Measurements from ENCODE around the gene LINGO1.

DNA sequence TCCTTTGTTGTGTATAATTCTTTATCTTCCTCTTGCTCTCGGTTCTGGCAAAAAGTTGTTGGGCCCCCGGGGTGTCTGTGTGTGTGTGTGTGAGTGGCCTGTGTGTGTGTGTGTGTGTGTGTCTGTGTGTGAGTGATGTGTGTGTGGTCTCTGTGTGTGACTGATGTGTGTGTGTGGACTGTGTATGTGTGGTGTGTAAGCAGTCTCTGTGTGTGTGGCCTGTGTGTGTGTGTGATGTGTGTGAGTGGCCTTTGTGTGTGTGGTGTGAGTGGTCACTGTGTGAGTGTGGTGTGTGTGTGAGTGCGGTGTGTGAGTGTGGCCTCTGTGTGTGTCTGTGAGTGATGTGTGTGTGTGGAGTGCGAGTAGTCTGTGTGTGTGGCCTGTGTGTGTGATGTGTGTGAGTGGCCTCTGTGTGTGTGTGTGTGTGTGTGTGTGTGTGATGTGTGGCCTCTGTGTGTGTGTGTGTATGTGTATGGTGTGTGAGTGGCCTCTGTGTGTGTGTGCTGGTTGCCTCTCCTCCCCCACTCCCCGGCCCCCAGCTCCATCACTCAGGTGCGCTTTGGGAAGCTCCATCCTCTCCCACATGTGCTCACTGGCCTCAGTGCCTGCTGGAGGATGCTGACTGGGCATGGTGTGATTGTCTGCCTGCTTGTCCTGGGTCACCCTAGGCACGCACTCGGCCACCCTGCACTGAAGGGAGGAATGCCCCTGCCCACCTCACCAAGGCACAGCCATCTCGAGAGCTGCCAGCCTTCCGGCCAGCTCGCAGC is 8.8 kb downstream of the LINGO1 start:
- no peak for TF ChIP-seq RAD21 (conservative IDR thresholded peaks at IDR 0.05 in 1 of 2, IDR thresholded peaks at IDR 0.05 in 1 of 2)
- TF ChIP-seq, protein P1, sequence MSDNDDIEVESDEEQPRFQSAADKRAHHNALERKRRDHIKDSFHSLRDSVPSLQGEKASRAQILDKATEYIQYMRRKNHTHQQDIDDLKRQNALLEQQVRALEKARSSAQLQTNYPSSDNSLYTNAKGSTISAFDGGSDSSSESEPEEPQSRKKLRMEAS (IDR thresholded peaks at IDR 0.05): no peak
- TF ChIP-seq POLR2A (IDR thresholded peaks at IDR 0.05; ENCODE audit: low read length): no peak
- TF ChIP-seq, protein P2, sequence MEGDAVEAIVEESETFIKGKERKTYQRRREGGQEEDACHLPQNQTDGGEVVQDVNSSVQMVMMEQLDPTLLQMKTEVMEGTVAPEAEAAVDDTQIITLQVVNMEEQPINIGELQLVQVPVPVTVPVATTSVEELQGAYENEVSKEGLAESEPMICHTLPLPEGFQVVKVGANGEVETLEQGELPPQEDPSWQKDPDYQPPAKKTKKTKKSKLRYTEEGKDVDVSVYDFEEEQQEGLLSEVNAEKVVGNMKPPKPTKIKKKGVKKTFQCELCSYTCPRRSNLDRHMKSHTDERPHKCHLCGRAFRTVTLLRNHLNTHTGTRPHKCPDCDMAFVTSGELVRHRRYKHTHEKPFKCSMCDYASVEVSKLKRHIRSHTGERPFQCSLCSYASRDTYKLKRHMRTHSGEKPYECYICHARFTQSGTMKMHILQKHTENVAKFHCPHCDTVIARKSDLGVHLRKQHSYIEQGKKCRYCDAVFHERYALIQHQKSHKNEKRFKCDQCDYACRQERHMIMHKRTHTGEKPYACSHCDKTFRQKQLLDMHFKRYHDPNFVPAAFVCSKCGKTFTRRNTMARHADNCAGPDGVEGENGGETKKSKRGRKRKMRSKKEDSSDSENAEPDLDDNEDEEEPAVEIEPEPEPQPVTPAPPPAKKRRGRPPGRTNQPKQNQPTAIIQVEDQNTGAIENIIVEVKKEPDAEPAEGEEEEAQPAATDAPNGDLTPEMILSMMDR (IDR thresholded peaks at IDR 0.05): no peak
- TF ChIP-seq HOXA7 (CRISPR knock-in tag; IDR thresholded peaks at IDR 0.05): no peak
- no peak for TF ChIP-seq RFX5 (IDR thresholded peaks at IDR 0.05)
- TF ChIP-seq JUNB (IDR thresholded peaks at IDR 0.05): no peak
- TF ChIP-seq GATA3 (IDR thresholded peaks at IDR 0.05; ENCODE audit: borderline replicate concordance): no peak
- TF ChIP-seq POLR2AphosphoS2 (conservative IDR thresholded peaks at IDR 0.05; ENCODE audit: low read length): no peak
- TF ChIP-seq JUN (IDR thresholded peaks at IDR 0.05): no peak
- TF ChIP-seq RCOR1 (IDR thresholded peaks at IDR 0.05; ENCODE audit: low read depth, low read length): no peak
